Heart right ventricle (tissue), 16 donors: ENCODE data around the gene GRIN2A. TPM values are rescaled to one million over a fixed set of nuclear protein-coding genes. Genes with fewer than 3 reads are reported as not detected.
A peak's percentile ranks its signal among the peaks of the same experiment; 100 is the strongest.

Source experiments
- ATAC-seq, 8 donors: fragments of 200-7000 bp; cut with Tn5 transposase; one replicate each; pipeline ENCODE4 v1.9.1; 2020; ENCODE audit warnings: mild to moderate bottlenecking in 8 of 8, moderate library complexity in 8 of 8, moderate number of reproducible peaks in 1 of 8
- DNase-seq, 2 donors: peaks; one replicate each; pipeline ENCODE4 v3.0.0-alpha.2; 2020
- H3K27ac ChIP-seq, 10 donors: fragments of 200-600 bp; sonication (generic) in 2 of 10; one replicate each; pipeline versions ENCODE4 v1.5.0 to v1.8.0; 2020 to 2022; ENCODE audit warnings: mild to moderate bottlenecking in 3 of 10
- H3K27me3 ChIP-seq, 7 donors: fragments of 200-600 bp; one replicate each; pipeline ENCODE4 v1.8.0; 2021 to 2022; ENCODE audit warnings: mild to moderate bottlenecking in 2 of 7
- H3K36me3 ChIP-seq, 9 donors: fragments of 200-600 bp; sonication (generic) in 1 of 9; one replicate each; pipeline versions ENCODE4 v1.5.0 to v1.8.0; 2020 to 2022; ENCODE audit warnings: mild to moderate bottlenecking in 2 of 9
- H3K4me1 ChIP-seq, 9 donors: fragments of 200-600 bp; sonication (generic) in 1 of 9; one replicate each; pipeline versions ENCODE4 v1.5.0 to v1.8.0; 2020 to 2022; ENCODE audit warnings: mild to moderate bottlenecking in 4 of 9
- H3K4me3 ChIP-seq, 10 donors: fragments of 200-600 bp; sonication (generic) in 2 of 10; one replicate each; pipeline versions ENCODE4 v1.5.0 to v1.8.0; 2020 to 2022; ENCODE audit warnings: mild to moderate bottlenecking in 7 of 10, moderate library complexity in 2 of 10
- H3K9me3 ChIP-seq, 11 donors: fragments of 200-600 bp in 10 of 11; sonication (generic) in 2 of 11; one replicate each; pipeline versions ENCODE4 v1.5.0 to v1.8.0; 2013 to 2022; ENCODE audit warnings: mild to moderate bottlenecking in 2 of 11, control low read depth in 1 of 11, moderate library complexity in 1 of 11
- WGBS, 2 donors: extraction: QIAGEN DNeasy Blood & Tissue Kit; methylation state at CpG; one replicate each; pipeline ENCODE4 v1.1.7; 2013; ENCODE audit warnings: inconsistent platforms in 1 of 2; 5-methylcytosine and 5-hydroxymethylcytosine counted together
- intact Hi-C, 10 donors: fragments of 100-400 bp; cut with DNase I; formaldehyde crosslinking; loops; one replicate each; pipeline versions ENCODE4 v1.11.1 to v1.14.2; 2022
- polyA plus RNA-seq, 2 donors: library from polyadenylated mRNA; stranded (reverse); fragments of 200-250 nt; gene quantifications; one replicate each; pipeline ENCODE4 v1.2.3, GENCODE V29; 2013
- total RNA-seq, 10 donors: library from RNA; stranded (reverse); fragmentation: NEBNext Ultra II Directional in 3 of 10; extraction: Animal tissue kit (Norgen Biotek cat#: 25700) in 3 of 10; gene quantifications; one replicate each; pipeline versions ENCODE4 v1.2.1 to v1.2.4, GENCODE V29; 2021 to 2023
- TF ChIP-seq, protein P1 (sequence below), 9 donors: fragments of 200-600 bp; sonication (generic) in 2 of 9; IDR thresholded peaks; one replicate each; pipeline versions ENCODE4 v1.5.0 to v1.8.0; 2021 to 2022; ENCODE audit warnings: antibody characterized with exemption in 9 of 9, mild to moderate bottlenecking in 5 of 9, moderate library complexity in 1 of 9
- donor health status: Arrhythmogenic right ventricular cardiomyopathy.
- donor health status: ischemic (EF 13 %, LVEDD 7.1; RV severe dilation, severe dysfunction).
- donor health status: healthy with polysubstance abuse.
- donor health status: DM: no; HTN: yes; CAD: no.
- donor health status: DM: no; HTN: no; CAD: no.
- donor health status: ischemic (EF 25% LVEDD 6.9; RV normal size, moderate dysfunction).
- donor health status: ischemic (EF 25% LVEDD 5.7; RV mildly dilated, moderate dysfunction).
- donor health status: healthy.
- donor health status: DM: yes; HTN: yes; CAD: no.
- donor health status: Ischemic cardiomyopathy.
- donor health status: ischemic (EF 35%, LVEDD 5.7; RV mildly dilated, moderate dysfunction).
- donor health status: nonischemic (EF 11% LVEDD 7.7; RV severe dilation, severe dysfunction).
- donor health status: DM: yes; HTN: yes; CAD: no.
- donor health status: PGD.
- donor health status: ischemic (EF 29% LVEDD 5.4; RV normal size, mild dysfunction).
- donor health status: nonischemic (EF 23%, LVEDD 6.1; RV moderate dilation, normal function).

The GRIN2A gene
- total and polyA plus RNA-seq, 12 donors = 0.01 to 11.7 (median 4.7) TPM

DNA sequence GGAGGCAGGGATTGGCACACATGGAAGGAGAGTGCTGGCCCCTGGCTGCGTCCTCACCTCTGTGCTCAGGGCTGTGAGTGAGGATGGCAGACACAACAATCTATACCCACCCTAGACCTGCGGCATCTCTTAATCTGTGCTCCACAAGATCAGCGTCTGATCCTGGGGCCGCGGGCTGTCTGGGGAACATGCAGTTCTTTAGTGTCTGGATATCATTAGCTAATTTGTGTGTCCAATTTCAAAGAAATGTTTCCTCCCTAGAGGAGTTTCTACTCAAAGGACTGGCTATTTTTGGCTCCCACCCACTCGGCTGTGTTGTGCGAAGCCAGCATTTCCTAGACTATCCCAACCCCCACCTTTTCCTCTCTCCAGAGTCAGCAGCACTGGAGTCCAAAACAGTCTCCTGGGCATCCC is 93.8 kb downstream of the GRIN2A start:
- ATAC-seq (peak in 7 of 8 donors; percentile 42 to 75 (median 63)), DNase-seq (peak in 1 of 2 donors; percentile 19)
- intact Hi-C loops = loop anchor here in 1 of 10 donors (5.0 kb wide), 1 partner anchor 49 kb away; no protein-coding TSS in a partner anchor
- WGBS, 2 donors = 11 to 15% methylated on average over 7 of the region's 7 CpGs
- H3K27ac ChIP-seq = no peak overlapping the region
- no peaks in the 10 kb centered on the region for H3K36me3 ChIP-seq
- peaks cover 0 to 3% (median 0%) of the 10 kb centered on the region in 7 donors for H3K27me3 ChIP-seq
- peaks cover 0 to 10% (median 0%) of the 10 kb centered on the region in 11 donors for H3K9me3 ChIP-seq
- H3K4me1 ChIP-seq = peaks cover 0 to 30% (median 7%) of the 10 kb centered on the region in 9 donors
- H3K4me3 ChIP-seq = no peak overlapping the region
- TF ChIP-seq, protein P1, sequence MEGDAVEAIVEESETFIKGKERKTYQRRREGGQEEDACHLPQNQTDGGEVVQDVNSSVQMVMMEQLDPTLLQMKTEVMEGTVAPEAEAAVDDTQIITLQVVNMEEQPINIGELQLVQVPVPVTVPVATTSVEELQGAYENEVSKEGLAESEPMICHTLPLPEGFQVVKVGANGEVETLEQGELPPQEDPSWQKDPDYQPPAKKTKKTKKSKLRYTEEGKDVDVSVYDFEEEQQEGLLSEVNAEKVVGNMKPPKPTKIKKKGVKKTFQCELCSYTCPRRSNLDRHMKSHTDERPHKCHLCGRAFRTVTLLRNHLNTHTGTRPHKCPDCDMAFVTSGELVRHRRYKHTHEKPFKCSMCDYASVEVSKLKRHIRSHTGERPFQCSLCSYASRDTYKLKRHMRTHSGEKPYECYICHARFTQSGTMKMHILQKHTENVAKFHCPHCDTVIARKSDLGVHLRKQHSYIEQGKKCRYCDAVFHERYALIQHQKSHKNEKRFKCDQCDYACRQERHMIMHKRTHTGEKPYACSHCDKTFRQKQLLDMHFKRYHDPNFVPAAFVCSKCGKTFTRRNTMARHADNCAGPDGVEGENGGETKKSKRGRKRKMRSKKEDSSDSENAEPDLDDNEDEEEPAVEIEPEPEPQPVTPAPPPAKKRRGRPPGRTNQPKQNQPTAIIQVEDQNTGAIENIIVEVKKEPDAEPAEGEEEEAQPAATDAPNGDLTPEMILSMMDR (IDR thresholded peaks at IDR 0.05) = peak in 1 of 9 donors; percentile 5

DNA sequence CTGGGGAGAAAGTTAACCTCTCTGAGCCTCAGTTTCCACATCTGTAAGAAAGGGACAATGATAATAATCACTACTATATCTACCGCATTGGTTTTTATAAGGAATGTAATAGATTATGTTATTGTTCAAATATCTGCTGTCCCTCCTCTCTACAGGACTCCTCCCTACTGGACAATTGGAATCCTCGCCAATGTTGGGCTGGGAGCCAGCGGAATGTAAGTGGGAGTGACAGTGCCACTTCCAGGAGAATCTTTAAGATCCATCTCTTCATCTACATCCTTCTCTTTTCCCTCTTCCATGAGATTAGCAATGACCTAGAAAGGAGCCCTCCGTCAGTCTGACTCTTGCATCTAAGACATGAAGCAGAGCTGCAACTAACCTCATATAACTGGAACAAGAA is 95.1 kb downstream of the GRIN2A start:
- no peak for DNase-seq
- Histone ChIP-seq H3K4me1 (peaks cover 0 to 30% (median 7%) of the 10 kb centered on the region in 9 donors), H3K27ac (peak overlapping the region in 1 of 10 donors; percentile 30), H3K4me3 (no peak overlapping the region), H3K36me3 (no peaks in the 10 kb centered on the region), H3K9me3 (peaks cover 0 to 10% (median 0%) of the 10 kb centered on the region in 11 donors), H3K27me3 (no peaks in the 10 kb centered on the region)
- WGBS, 2 donors = 78 to 80% methylated on average over 4 of the region's 4 CpGs
- intact Hi-C loops = loop anchor here in 1 of 10 donors (5.0 kb wide), 1 partner anchor 50 kb away; no protein-coding TSS in a partner anchor
- no peak for ATAC-seq
- TF ChIP-seq, protein P1 (IDR thresholded peaks at IDR 0.05) = no peak

DNA sequence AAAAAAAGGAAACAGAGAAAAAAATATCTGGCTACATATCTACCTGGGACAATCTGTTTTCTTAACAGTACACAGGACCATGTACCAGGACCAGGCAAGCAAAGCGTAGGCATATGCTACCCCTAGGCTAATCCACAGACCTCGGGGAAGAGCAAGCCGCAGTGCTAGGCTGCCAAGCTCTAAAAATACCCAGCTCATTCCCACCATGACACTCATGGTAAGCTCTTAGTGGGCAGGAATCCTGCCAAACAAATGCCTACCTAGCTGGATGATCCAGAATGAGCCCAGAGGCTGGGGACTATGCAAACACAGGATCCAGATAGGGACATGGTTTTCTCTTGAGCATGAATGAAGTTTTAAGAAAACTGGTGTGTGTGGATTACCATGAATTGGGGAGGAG is 95.6 kb downstream of the GRIN2A start:
- TF ChIP-seq, protein P1 (IDR thresholded peaks at IDR 0.05) = no peak
- intact Hi-C loops = loop anchor here in 1 of 10 donors (5.0 kb wide), 1 partner anchor 51 kb away; no protein-coding TSS in a partner anchor
- no peaks in the 10 kb centered on the region for H3K27me3 ChIP-seq
- H3K9me3 ChIP-seq = peaks cover 0 to 10% (median 0%) of the 10 kb centered on the region in 11 donors
- peak overlapping the region in 2 of 10 donors; percentile 30 to 46 for H3K27ac ChIP-seq
- DNase-seq (peak in 1 of 2 donors; percentile 43), ATAC-seq (peak; percentile 59 to 90 (median 76))
- WGBS, 2 donors = 43 to 51% methylated on average over 3 of the region's 3 CpGs
- no peak overlapping the region for H3K4me3 ChIP-seq
- H3K4me1 ChIP-seq = peaks cover 0 to 30% (median 7%) of the 10 kb centered on the region in 9 donors
- no peaks in the 10 kb centered on the region for H3K36me3 ChIP-seq

DNA sequence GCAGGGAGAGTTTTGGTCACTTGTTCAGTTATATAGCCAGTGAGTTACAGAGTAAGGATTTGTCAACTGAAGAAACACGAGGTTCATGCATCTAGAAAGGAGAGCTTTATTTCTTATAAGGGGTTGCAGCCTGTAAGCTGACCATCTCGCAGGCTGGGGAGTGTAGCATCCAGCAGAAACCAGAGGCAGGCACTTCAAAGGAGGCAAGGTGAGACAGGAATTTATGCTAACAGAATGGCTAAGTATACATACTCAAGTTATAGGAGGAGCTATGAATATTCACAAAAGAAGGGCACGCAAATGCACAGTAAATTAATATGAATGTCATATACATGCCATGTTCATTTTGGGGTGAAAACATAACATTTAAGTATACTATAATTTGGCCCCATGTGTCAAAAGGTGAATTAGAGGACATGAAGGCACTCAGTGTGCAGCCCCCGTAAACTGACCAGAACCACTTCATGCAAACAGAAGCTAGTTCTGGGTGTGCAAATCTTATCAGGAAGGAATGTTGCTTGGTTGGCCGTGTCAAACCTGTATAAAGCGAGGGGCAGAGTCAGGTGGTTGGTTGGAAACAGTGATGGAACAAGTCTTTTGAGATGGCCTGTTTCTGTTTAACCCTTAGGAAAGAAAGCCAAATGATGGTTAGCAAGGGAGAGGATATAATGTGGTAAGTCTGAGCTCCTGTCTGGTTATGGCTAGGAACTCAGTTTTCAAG is 97.0 kb downstream of the GRIN2A start:
- Histone ChIP-seq H3K36me3 (no peaks in the 10 kb centered on the region), H3K4me3 (no peak overlapping the region), H3K9me3 (peaks cover 0 to 6% (median 0%) of the 10 kb centered on the region in 11 donors), H3K4me1 (peaks cover 5 to 44% (median 18%) of the 10 kb centered on the region in 9 donors), H3K27ac (no peak overlapping the region), H3K27me3 (no peaks in the 10 kb centered on the region)
- 58 to 71% methylated on average over 6 of the region's 6 CpGs for WGBS, 2 donors
- no peak for DNase-seq
- intact Hi-C loops = loop anchor here in 1 of 10 donors (5.0 kb wide), 1 partner anchor 52 kb away; no protein-coding TSS in a partner anchor
- TF ChIP-seq, protein P1 (IDR thresholded peaks at IDR 0.05) = no peak
- no peak for ATAC-seq
